Activated naive CD4-positive, alpha-beta T cell (primary cell): ENCODE data around the gene TRAT1.

Experiments used
- DNase-seq, 4 experiments: peaks; one replicate each; lab custom pipeline; 2025; lab: John Stamatoyannopoulos, UW

TRAT1 gene

DNA sequence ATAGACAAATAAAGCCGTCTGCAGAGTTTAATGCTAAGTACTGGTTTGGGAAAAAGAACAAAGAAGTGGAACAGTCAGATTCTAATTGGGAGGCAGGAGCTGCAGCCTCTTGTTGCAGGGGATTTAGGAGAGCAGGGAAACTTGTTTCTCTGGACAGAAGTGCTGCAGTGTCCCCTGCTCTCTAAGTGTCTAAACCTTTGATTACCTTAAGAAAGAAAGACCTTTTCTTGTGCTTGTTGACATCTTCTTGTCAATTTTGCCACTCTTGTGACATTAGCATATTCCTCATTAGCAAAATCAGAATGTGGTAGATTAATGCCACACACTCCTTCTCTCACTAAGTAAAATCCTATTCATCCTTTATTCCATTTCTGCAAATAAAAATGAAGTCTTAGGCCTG lies 38.8 kb downstream of the TRAT1 start:
- no peak for DNase-seq

GRCh38 chr3:108862865-108863798 lies 40.5 kb downstream of the TRAT1 start:
- peak in 1 of 4 experiments; percentile 2 for DNase-seq

- no peak for DNase-seq
Observed at GRCh38 chr3:108863799-108864135, 41.2 kb downstream of the TRAT1 start.

DNA sequence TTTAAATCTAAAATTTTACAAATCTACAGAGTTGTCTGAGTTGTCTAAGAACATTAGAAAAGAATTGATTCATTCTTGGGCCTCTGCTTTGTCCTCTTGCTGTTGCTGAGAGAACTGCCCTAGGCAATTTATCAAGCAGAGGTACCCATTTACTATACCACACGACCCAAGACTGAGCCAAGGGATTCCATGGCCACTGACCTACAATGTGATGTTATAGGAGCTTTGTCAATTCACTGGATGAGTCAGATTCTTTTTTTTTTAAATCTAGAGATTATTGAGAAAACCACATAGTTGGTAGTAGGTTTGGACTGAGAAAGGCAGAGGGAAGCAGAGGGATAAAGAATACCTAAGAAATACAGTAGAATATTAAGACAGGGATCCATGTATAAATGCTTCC lies 55.3 kb downstream of the TRAT1 start:
- no peak for DNase-seq

GRCh38 chr3:108879915-108880314 lies 57.3 kb downstream of the TRAT1 start:
- DNase-seq: no peak

GRCh38 chr3:108882762-108883161 lies 60.2 kb downstream of the TRAT1 start:
- no peak for DNase-seq

- DNase-seq: no peak
Observed at GRCh38 chr3:108883373-108883772, 60.8 kb downstream of the TRAT1 start.

- DNase-seq: no peak
Observed at GRCh38 chr3:108887121-108887520, 64.5 kb downstream of the TRAT1 start.

- no peak for DNase-seq
Observed at GRCh38 chr3:108887777-108888176, 65.2 kb downstream of the TRAT1 start.

- DNase-seq: no peak
Observed at GRCh38 chr3:108891833-108892232, 69.2 kb downstream of the TRAT1 start.

- DNase-seq: no peak
Observed at GRCh38 chr3:108894981-108895380, 72.4 kb downstream of the TRAT1 start.

- no peak for DNase-seq
Observed at GRCh38 chr3:108897883-108898282, 75.3 kb downstream of the TRAT1 start.

DNA sequence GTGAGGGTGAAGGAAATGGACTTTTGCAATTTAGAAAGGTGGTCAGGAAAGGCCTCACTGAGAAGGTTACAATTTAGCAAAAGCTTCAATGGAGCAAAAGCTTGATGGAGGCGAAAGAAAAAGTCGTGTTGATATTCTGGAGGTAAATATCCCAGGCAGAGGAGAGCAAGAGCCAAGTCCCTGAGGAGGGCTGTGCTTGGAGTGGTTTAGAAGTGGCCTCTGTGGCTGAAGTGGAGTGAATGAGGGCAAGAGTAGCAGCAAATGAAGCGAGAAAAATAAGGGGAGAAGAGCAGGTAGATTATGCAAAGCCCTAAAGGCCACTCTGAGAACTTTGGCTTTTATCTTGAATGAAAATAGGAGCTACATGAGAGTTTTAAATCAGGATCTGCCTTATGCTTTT lies 76.9 kb downstream of the TRAT1 start:
- DNase-seq: no peak
